HepG2 (cell line): Measurements from ENCODE around the gene ZDHHC14. TPM values are rescaled to one million over a fixed set of nuclear protein-coding genes. Genes with fewer than 3 reads are reported as not detected.

Experiments used
- BORCS8-MEF2B ChIP-seq: sonication (generic); formaldehyde crosslinking; IDR thresholded peaks from 2 replicates; pipeline ENCODE4 v1.8.0; 2022; ENCODE audit warnings: mild to moderate bottlenecking, missing genetic modification reagents
- CC2D1A ChIP-seq: sonication (generic); formaldehyde crosslinking; IDR thresholded peaks from 2 replicates; pipeline ENCODE4 v1.8.1; 2023; ENCODE audit warnings: mild to moderate bottlenecking, missing genetic modification reagents
- EHMT2 ChIP-seq: fragments of 200-600 bp; sonication (generic); IDR thresholded peaks from 2 replicates; pipeline ENCODE4 v1.7.0; 2017; ENCODE audit warnings: antibody characterized with exemption, low read depth, low read length, borderline replicate concordance
- GABPB1 ChIP-seq: IDR thresholded peaks from 2 replicates; pipeline ENCODE4 v1.6.1; 2016; ENCODE audit warnings: mild to moderate bottlenecking, missing genetic modification reagents, moderate library complexity, missing compliant biosample characterization
- GPN1 ChIP-seq: sonication (generic); formaldehyde crosslinking; IDR thresholded peaks from 2 replicates; pipeline ENCODE4 v1.5.1; 2020; ENCODE audit warnings: missing genetic modification reagents, borderline replicate concordance
- HNRNPH1 ChIP-seq: fragments of 200-400 bp; formaldehyde crosslinking; optimal IDR thresholded peaks from 2 replicates; pipeline ENCODE3; 2017; ENCODE audit warnings: mild to moderate bottlenecking, low read depth, low read length
- HOXA9 ChIP-seq: sonication (generic); formaldehyde crosslinking; IDR thresholded peaks from 2 replicates; pipeline ENCODE4 v1.8.1; 2022; ENCODE audit warnings: missing genetic modification reagents, mild to moderate bottlenecking, moderate library complexity, borderline replicate concordance
- KDM2A ChIP-seq: sonication (generic); formaldehyde crosslinking; IDR thresholded peaks from 2 replicates; pipeline ENCODE4 v1.4.0; 2020; ENCODE audit warnings: low read depth, missing genetic modification reagents, borderline replicate concordance
- KDM3A ChIP-seq: IDR thresholded peaks from 2 replicates; pipeline ENCODE4 v1.6.1; 2018; ENCODE audit warnings: low read depth, missing compliant biosample characterization
- MAFF ChIP-seq: IDR thresholded peaks from 2 replicates; pipeline ENCODE4 v1.6.1; 2011; ENCODE audit warnings: low read depth, low read length, improper control_type of control experiment
- MED1 ChIP-seq: sonication (generic); formaldehyde crosslinking; IDR thresholded peaks from 2 replicates; pipeline ENCODE4 v1.4.0; 2020; ENCODE audit warnings: missing genetic modification reagents
- MTA1 ChIP-seq: sonication (generic); formaldehyde crosslinking; IDR thresholded peaks from 2 replicates; pipeline ENCODE4 v1.4.0; 2020; ENCODE audit warnings: missing genetic modification reagents, mild to moderate bottlenecking, borderline replicate concordance
- POGZ ChIP-seq: sonication (generic); formaldehyde crosslinking; IDR thresholded peaks from 2 replicates; pipeline ENCODE4 v1.4.0; 2020; ENCODE audit warnings: mild to moderate bottlenecking, missing genetic modification reagents
- PTBP1 ChIP-seq: fragments of 200-400 bp; formaldehyde crosslinking; IDR thresholded peaks from 2 replicates; pipeline ENCODE4 v1.6.1; 2018; ENCODE audit warnings: low read length, low read depth; ENCODE audit not compliant: poor library complexity, severe bottlenecking
- RAD51 ChIP-seq: fragments of 450-650 bp; IDR thresholded peaks from 2 replicates; pipeline ENCODE4 v1.6.1; 2016; ENCODE audit warnings: borderline replicate concordance
- SOX5 ChIP-seq: IDR thresholded peaks from 2 replicates; pipeline ENCODE4 v1.6.1; 2016; ENCODE audit warnings: borderline replicate concordance
- ZBTB38 ChIP-seq: sonication (generic); formaldehyde crosslinking; IDR thresholded peaks from 2 replicates; pipeline ENCODE4 v1.5.1; 2020; ENCODE audit warnings: mild to moderate bottlenecking, missing genetic modification reagents
- ZFP37 ChIP-seq: sonication (generic); formaldehyde crosslinking; IDR thresholded peaks from 2 replicates; pipeline ENCODE4 v1.4.0; 2020; ENCODE audit warnings: missing genetic modification reagents, borderline replicate concordance
- ZNF547 ChIP-seq: sonication (generic); formaldehyde crosslinking; IDR thresholded peaks from 2 replicates; pipeline ENCODE4 v1.5.1; 2020; ENCODE audit warnings: mild to moderate bottlenecking, missing genetic modification reagents
- ZNF672 ChIP-seq: sonication (generic); formaldehyde crosslinking; IDR thresholded peaks from 2 replicates; pipeline ENCODE4 v1.8.1; 2022; ENCODE audit warnings: missing genetic modification reagents
- ZNF879 ChIP-seq: sonication (generic); formaldehyde crosslinking; IDR thresholded peaks from 2 replicates; pipeline ENCODE4 v1.8.1; 2023; ENCODE audit warnings: missing genetic modification reagents
- polyA plus RNA-seq, 8 experiments: library from polyadenylated mRNA; depleted of rRNA in 3 of 8; stranded (reverse) in 7 of 8; unstranded in 1 of 8; fragments of >200 nt; fragmentation: Illumina TruSeq in 4 of 8; extraction: Trizol in 4 of 8; gene quantifications; 2 replicates each; pipeline versions ENCODE4 v1.2.1 to v1.2.3, GENCODE V29; 2011 to 2016; ENCODE audit warnings: low read depth in 4 of 8, missing spikeins in 1 of 8, mixed read lengths in 1 of 8; ENCODE audit not compliant: insufficient read depth in 1 of 8
- total RNA-seq, 5 experiments: library from RNA; depleted of rRNA; stranded (reverse); fragments of >200 nt; fragmentation: Illumina TruSeq; extraction: Trizol; gene quantifications; 2 replicates each; pipeline ENCODE4 v1.2.3, GENCODE V29; 2016; ENCODE audit warnings: low read depth in 1 of 5
- TF ChIP-seq, protein P1 (sequence below): sonication (generic); formaldehyde crosslinking; IDR thresholded peaks from 2 replicates; pipeline ENCODE4 v1.8.0; 2022; ENCODE audit warnings: mild to moderate bottlenecking, missing genetic modification reagents, borderline replicate concordance
- TF ChIP-seq, protein P2 (sequence below): sonication (generic); formaldehyde crosslinking; IDR thresholded peaks from 2 replicates; pipeline ENCODE4 v1.8.1; 2023; ENCODE audit warnings: missing genetic modification reagents, mild to moderate bottlenecking, borderline replicate concordance
- TF ChIP-seq, protein P3 (sequence below): sonication (generic); formaldehyde crosslinking; IDR thresholded peaks from 2 replicates; pipeline ENCODE4 v1.4.0; 2020; ENCODE audit warnings: missing genetic modification reagents
- TF ChIP-seq, protein P4 (sequence below): sonication (generic); formaldehyde crosslinking; IDR thresholded peaks from 2 replicates; pipeline ENCODE4 v1.9.0; 2021; ENCODE audit warnings: missing genetic modification reagents, borderline replicate concordance
- TF ChIP-seq, protein P5 (sequence below): sonication (generic); formaldehyde crosslinking; IDR thresholded peaks from 2 replicates; pipeline ENCODE4 v1.4.0; 2020; ENCODE audit warnings: missing genetic modification reagents

ZDHHC14 gene
- total and polyA plus RNA-seq, 2 of the 13 experiments (the other 11 are each of a cell fraction or from before 2014, with no cell fraction given), result 3.7 to 9.5 TPM

DNA sequence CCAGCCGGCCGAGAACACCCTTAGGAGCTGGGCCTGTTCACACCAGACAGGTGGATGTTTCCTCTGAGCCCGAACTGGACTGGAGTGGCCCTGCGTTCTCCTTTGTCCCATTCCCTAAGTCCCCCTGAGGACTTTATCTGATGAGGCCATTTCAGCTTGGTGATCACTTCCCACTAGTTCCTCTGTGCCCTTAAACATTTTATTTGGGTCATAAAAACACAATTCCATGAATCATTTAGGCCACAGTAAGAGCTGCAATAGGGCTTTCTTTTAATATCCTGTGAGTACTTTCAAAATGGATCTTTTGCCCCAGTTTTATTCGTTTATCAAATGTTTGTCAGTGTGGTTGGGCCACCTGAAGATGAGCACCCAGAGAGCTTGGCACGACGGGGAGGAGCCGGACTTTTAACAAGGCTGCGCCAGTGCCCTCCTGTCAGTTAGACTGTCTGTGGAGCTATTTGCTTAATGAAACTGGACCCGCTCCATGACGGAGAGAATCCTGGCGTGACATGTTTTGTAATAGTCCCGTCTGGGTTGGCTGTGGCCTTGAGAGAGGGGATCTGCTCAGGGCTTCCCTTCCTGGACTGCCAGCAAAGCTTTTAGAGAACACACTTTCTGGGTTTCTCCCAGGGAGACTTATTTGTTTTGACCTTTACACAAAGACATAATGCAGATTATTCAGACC lies 53.5 kb downstream of the ZDHHC14 start (continued):
- TF ChIP-seq, protein P1, sequence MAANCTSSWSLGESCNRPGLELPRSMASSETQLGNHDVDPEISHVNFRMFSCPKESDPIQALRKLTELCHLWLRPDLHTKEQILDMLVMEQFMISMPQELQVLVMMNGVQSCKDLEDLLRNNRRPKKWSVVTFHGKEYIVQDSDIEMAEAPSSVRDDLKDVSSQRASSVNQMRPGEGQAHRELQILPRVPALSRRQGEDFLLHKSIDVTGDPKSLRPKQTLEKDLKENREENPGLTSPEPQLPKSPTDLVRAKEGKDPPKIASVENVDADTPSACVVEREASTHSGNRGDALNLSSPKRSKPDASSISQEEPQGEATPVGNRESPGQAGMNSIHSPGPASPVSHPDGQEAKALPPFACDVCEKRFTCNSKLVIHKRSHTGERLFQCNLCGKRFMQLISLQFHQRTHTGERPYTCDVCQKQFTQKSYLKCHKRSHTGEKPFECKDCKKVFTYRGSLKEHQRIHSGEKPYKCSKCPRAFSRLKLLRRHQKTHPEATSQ (CRISPR knock-in tag), result peak; percentile 22; the same call in 1 of the 2 replicates
- TF ChIP-seq HNRNPH1, result no peak
- peak; percentile 1; the same call in 1 of the 2 replicates for TF ChIP-seq MAFF
- no peak for TF ChIP-seq RAD51
- TF ChIP-seq GPN1, result no peak
- TF ChIP-seq, protein P2, sequence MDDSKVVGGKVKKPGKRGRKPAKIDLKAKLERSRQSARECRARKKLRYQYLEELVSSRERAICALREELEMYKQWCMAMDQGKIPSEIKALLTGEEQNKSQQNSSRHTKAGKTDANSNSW (CRISPR knock-in tag), result no peak
- no peak for TF ChIP-seq ZNF547 (CRISPR knock-in tag)
- TF ChIP-seq ZBTB38, result 0 out of 2 replicates have a peak, but pooled peaks have one; percentile 27
- no peak for TF ChIP-seq ZFP37 (CRISPR knock-in tag)
- TF ChIP-seq MED1 (CRISPR knock-in tag), result peak; percentile 70
- no peak for TF ChIP-seq GABPB1 (CRISPR knock-in tag)
- TF ChIP-seq, protein P3, sequence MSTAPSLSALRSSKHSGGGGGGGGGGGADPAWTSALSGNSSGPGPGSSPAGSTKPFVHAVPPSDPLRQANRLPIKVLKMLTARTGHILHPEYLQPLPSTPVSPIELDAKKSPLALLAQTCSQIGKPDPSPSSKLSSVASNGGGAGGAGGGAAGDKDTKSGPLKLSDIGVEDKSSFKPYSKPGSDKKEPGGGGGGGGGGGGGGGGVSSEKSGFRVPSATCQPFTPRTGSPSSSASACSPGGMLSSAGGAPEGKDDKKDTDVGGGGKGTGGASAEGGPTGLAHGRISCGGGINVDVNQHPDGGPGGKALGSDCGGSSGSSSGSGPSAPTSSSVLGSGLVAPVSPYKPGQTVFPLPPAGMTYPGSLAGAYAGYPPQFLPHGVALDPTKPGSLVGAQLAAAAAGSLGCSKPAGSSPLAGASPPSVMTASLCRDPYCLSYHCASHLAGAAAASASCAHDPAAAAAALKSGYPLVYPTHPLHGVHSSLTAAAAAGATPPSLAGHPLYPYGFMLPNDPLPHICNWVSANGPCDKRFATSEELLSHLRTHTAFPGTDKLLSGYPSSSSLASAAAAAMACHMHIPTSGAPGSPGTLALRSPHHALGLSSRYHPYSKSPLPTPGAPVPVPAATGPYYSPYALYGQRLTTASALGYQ, result peak; percentile 24; the same call in 1 of the 2 replicates
- TF ChIP-seq, protein P4, sequence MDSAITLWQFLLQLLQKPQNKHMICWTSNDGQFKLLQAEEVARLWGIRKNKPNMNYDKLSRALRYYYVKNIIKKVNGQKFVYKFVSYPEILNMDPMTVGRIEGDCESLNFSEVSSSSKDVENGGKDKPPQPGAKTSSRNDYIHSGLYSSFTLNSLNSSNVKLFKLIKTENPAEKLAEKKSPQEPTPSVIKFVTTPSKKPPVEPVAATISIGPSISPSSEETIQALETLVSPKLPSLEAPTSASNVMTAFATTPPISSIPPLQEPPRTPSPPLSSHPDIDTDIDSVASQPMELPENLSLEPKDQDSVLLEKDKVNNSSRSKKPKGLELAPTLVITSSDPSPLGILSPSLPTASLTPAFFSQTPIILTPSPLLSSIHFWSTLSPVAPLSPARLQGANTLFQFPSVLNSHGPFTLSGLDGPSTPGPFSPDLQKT (CRISPR knock-in tag), result no peak
- TF ChIP-seq HOXA9 (CRISPR knock-in tag), result no peak
- TF ChIP-seq KDM2A (CRISPR knock-in tag), result peak; percentile 60
- no peak for TF ChIP-seq CC2D1A
- TF ChIP-seq, protein P5, sequence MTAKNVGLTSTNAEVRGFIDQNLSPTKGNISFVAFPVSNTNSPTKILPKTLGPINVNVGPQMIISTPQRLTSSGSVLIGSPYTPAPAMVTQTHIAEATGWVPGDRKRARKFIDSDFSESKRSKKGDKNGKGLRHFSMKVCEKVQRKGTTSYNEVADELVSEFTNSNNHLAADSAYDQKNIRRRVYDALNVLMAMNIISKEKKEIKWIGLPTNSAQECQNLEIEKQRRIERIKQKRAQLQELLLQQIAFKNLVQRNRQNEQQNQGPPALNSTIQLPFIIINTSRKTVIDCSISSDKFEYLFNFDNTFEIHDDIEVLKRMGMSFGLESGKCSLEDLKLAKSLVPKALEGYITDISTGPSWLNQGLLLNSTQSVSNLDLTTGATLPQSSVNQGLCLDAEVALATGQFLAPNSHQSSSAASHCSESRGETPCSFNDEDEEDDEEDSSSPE (CRISPR knock-in tag), result no peak
- TF ChIP-seq POGZ, result peak; percentile 36
- TF ChIP-seq SOX5 (CRISPR knock-in tag), result peak; percentile 53
- TF ChIP-seq BORCS8-MEF2B (CRISPR knock-in tag), result no peak
- no peak for TF ChIP-seq ZNF672 (CRISPR knock-in tag)
- no peak for TF ChIP-seq EHMT2
- no peak for TF ChIP-seq MTA1
- TF ChIP-seq PTBP1, result no peak
- no peak for TF ChIP-seq ZNF879 (CRISPR knock-in tag)
- TF ChIP-seq KDM3A, result no peak
